Body of pancreas (tissue), 4 donors: Measurements from ENCODE around the gene MAP4K4. TPM values are rescaled to one million over a fixed set of nuclear protein-coding genes. Genes with fewer than 3 reads are reported as not detected.
A peak's percentile ranks its signal among the peaks of the same experiment; 100 is the strongest.

Experiments used
- ATAC-seq: fragments of 150-250 bp; one replicate; pipeline ENCODE4 v1.9.1; 2016
- DNase-seq, 4 donors: peaks; one replicate each; pipeline ENCODE4 v3.0.0-alpha.2; 2019
- H3K27ac ChIP-seq, 4 donors: fragments of 200-600 bp; sonication (generic); 1 replicate in 3 of 4; 2 replicates in 1 of 4; pipeline versions ENCODE4 v1.5.1 to v1.6.1; 2016 to 2019; ENCODE audit warnings: mild to moderate bottlenecking in 1 of 4, mixed read lengths in 1 of 4, moderate library complexity in 1 of 4
- H3K27me3 ChIP-seq, 2 donors: fragments of 200-600 bp; sonication (generic); one replicate each; pipeline ENCODE4 v1.6.0; 2016; ENCODE audit warnings: mild to moderate bottlenecking in 1 of 2
- H3K36me3 ChIP-seq, 2 donors: fragments of 200-600 bp; sonication (generic); replicated peaks in 1 of 2; 2 replicates each; pipeline ENCODE4 v1.5.1; 2016; ENCODE audit warnings: low read depth in 2 of 2; ENCODE audit not compliant: insufficient read depth in 1 of 2
- H3K4me1 ChIP-seq: fragments of 200-600 bp; sonication (generic); one replicate; pipeline ENCODE4 v1.6.0; 2016
- H3K4me3 ChIP-seq, 2 donors: fragments of 200-600 bp; sonication (generic); 1 replicate in 1 of 2; 2 replicates in 1 of 2; pipeline ENCODE4 v1.5.1; 2016 to 2019
- H3K9me3 ChIP-seq, 3 donors: fragments of 200-600 bp; sonication (generic); 1 replicate in 2 of 3; 2 replicates in 1 of 3; pipeline ENCODE4 v1.5.1; 2016
- POLR2A ChIP-seq, 3 donors: fragments of 450-650 bp; IDR thresholded peaks; one replicate each; pipeline ENCODE4 v1.6.1; 2016; ENCODE audit warnings: antibody characterized with exemption in 3 of 3, mild to moderate bottlenecking in 2 of 3
- WGBS, 2 donors: methylation state at CpG; one replicate each; pipeline ENCODE4 v1.1.5; 2017; 5-methylcytosine and 5-hydroxymethylcytosine counted together
- intact Hi-C: fragments of 100-400 bp; cut with DNase I; formaldehyde crosslinking; loops from one replicate; pipeline ENCODE4 v1.15.1; 2023
- total RNA-seq, 2 donors: library from RNA; depleted of rRNA; stranded (reverse); fragments of >200 nt; gene quantifications; one replicate each; pipeline ENCODE4 v1.1.0, GENCODE V29; 2016
- TF ChIP-seq, protein P1 (sequence below), 7 experiments: fragments of 450-650 bp in 4 of 7; fragments of 200-600 bp in 3 of 7; sonication (generic) in 3 of 7; IDR thresholded peaks; one replicate each; pipeline ENCODE4 v1.5.1; 2016 to 2019; ENCODE audit warnings: antibody characterized with exemption in 7 of 7

The MAP4K4 gene
- total RNA-seq, 2 donors from 2014 or later: 22.1 to 25.1 TPM

DNA sequence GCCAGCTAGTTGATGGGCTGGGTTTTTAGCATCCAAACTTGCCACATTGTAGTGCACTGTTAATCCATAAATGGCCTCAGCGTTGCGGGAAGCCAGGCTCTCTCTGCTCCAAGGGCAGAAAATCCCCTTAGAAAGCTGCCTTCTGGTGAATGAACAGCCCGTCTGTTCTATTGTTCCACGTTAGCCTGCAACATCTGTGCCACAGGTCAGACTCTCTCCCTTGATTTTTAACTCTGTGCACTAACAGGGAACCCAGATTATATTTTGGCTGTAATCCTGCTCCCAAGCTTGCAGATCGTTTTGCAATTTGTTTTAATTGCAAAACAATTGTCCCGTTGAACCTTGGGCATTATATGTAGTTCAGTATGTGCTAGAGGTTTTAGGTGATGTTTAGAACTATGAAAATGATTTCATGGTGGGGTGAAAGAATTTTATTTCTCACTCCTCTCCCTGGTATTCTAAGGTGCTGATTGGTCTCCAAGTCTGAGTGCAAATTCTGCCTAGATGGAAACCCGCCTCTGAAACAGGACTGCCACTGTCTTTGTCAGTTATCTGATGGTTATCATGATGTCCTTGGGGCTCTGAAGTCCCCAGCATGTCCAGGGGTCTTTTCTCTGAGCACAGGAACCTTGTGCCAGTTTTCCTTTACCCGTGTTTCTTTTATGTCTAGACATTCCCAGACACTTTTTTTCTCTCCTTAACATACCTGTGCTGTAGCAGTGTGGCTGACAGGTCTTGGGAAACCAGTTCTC, 106.6 kb downstream of the MAP4K4 start:
- Histone ChIP-seq H3K4me3 (no peak overlapping the region), H3K27ac (no peak overlapping the region), H3K27me3 (no peaks in the 10 kb centered on the region), H3K4me1 (peaks cover 40% of the 10 kb centered on the region), H3K36me3 (no peaks in the 10 kb centered on the region), H3K9me3 (no peaks in the 10 kb centered on the region)
- intact Hi-C loops: no loop called here
- no peak for TF ChIP-seq POLR2A (IDR thresholded peaks at IDR 0.05)
- TF ChIP-seq, protein P1, sequence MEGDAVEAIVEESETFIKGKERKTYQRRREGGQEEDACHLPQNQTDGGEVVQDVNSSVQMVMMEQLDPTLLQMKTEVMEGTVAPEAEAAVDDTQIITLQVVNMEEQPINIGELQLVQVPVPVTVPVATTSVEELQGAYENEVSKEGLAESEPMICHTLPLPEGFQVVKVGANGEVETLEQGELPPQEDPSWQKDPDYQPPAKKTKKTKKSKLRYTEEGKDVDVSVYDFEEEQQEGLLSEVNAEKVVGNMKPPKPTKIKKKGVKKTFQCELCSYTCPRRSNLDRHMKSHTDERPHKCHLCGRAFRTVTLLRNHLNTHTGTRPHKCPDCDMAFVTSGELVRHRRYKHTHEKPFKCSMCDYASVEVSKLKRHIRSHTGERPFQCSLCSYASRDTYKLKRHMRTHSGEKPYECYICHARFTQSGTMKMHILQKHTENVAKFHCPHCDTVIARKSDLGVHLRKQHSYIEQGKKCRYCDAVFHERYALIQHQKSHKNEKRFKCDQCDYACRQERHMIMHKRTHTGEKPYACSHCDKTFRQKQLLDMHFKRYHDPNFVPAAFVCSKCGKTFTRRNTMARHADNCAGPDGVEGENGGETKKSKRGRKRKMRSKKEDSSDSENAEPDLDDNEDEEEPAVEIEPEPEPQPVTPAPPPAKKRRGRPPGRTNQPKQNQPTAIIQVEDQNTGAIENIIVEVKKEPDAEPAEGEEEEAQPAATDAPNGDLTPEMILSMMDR (IDR thresholded peaks at IDR 0.05): no peak
- DNase-seq (no peak), ATAC-seq (no peak)
- 24 to 34% methylated on average over 8 of the region's 8 CpGs for WGBS, 2 donors

DNA sequence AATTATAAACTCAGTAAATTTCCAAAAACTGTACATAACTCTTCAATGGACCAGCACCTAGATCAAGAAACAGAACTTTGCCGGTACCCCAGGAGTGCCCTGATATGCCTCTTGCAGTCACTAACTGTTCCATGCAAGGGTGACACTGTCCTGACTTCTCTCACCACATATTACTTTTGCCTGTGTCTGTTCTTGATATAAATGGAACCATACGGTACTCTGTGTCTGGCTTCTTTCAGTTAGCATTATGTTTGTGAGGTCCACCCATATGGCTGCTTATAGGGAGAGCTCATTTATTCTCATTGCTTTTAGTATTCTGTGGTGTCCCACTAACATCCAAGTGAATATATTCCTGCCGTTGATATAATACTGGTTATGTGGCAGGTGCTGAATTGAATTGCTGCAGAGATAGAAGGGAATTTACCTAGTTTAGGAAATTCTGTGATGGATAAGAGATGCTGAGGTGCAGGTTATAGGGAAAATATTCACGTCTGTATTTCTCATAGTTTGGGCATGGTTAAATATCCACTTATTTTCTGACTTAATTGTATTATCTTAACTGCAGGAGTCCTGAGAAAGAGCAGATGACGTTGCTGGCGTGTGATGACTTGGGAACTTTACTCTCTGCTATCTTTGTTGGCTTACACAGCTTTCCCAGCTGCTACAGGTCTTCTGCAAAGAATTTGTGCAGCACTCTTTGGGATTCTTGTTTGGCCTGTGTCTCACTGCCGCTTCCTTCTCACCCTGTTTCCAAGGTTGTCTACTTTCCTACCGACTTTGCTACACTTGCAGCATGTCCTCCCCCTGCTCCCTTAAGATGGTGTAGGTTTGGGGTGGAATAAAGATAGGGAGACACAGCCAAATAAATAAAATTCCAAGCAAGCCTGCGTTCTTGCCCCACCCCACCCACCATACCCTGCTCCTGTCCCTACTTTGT, 107.9 kb downstream of the MAP4K4 start:
- Histone ChIP-seq H3K27ac (no peak overlapping the region), H3K27me3 (no peaks in the 10 kb centered on the region), H3K4me3 (no peak overlapping the region), H3K9me3 (no peaks in the 10 kb centered on the region), H3K4me1 (peaks cover 40% of the 10 kb centered on the region), H3K36me3 (no peaks in the 10 kb centered on the region)
- peak; percentile 36 for ATAC-seq
- intact Hi-C loops: no loop called here
- WGBS, 2 donors: 37 to 41% methylated on average over 9 of the region's 9 CpGs
- TF ChIP-seq, protein P1 (IDR thresholded peaks at IDR 0.05): no peak
- TF ChIP-seq POLR2A (IDR thresholded peaks at IDR 0.05): no peak
- DNase-seq: peak in 3 of 4 donors; percentile 21 to 60 (median 55)

DNA sequence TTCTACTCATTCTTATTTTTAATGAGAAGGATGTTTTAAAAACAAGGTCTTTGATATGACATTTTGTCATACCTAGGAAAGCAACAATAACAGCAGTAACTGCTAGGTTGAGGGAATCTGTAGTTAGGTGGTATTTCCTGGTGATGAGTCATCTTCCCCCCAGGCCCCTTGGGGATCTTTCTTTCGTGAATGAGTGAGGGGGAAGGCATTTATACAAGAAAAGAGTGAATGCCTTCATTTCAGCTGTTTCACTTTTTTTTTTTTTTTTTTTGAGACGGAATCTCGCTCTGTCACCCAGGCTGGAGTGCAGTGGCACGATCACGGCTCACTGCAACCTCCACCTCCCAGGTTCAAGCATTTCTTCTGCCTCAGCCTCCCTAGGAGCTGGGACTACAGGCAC, 108.6 kb downstream of the MAP4K4 start:
- TF ChIP-seq POLR2A (IDR thresholded peaks at IDR 0.05): no peak
- TF ChIP-seq, protein P1 (IDR thresholded peaks at IDR 0.05): no peak
- no peak overlapping the region for H3K4me3 ChIP-seq
- peaks cover 40% of the 10 kb centered on the region for H3K4me1 ChIP-seq
- intact Hi-C loops: no loop called here
- WGBS, 2 donors: 49 to 57% methylated on average over 5 of the region's 5 CpGs
- H3K27ac ChIP-seq: peak overlapping the region in 1 of 4 donors; percentile 20
- no peaks in the 10 kb centered on the region for H3K27me3 ChIP-seq
- H3K36me3 ChIP-seq: no peaks in the 10 kb centered on the region
- H3K9me3 ChIP-seq: no peaks in the 10 kb centered on the region
- no peak for ATAC-seq
- no peak for DNase-seq

DNA sequence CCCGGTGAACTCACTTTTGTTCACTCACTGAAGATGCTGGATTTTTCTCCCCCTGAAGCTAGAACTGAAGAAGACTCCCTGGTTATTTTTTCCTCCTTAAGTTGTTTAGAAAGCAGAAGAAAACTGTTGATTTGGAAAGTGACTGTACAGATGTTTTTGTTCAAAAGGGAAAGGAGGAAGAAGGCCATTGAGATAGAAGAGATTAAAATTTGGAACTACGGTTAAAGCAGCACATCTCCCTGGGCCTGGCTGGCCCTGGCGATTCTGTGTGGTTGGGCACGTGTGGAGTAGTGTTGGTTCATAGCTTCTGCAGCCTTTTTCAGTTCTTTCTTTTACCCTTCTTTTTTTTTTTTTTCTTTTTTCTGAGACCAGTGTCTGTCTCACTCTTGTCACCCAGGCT, 109.2 kb downstream of the MAP4K4 start:
- 63 to 71% methylated on average over 4 of the region's 4 CpGs for WGBS, 2 donors
- no peak for ATAC-seq

More for the DNA sequence above, 109.2 kb downstream of the MAP4K4 start:
- peaks cover 40% of the 10 kb centered on the region for H3K4me1 ChIP-seq
- H3K4me3 ChIP-seq: no peak overlapping the region
- H3K36me3 ChIP-seq: no peaks in the 10 kb centered on the region
- H3K9me3 ChIP-seq: no peaks in the 10 kb centered on the region
- no peaks in the 10 kb centered on the region for H3K27me3 ChIP-seq
- intact Hi-C loops: no loop called here
- DNase-seq: no peak
- peak overlapping the region in 1 of 4 donors; percentile 20 for H3K27ac ChIP-seq
- no peak for TF ChIP-seq POLR2A (IDR thresholded peaks at IDR 0.05)
- TF ChIP-seq, protein P1 (IDR thresholded peaks at IDR 0.05): no peak
